Erythroblast (primary cell): Measurements from ENCODE around the gene SMO.

Source experiments
- GATA1 ChIP-seq: IDR thresholded peaks from 2 replicates; pipeline ENCODE4 v1.6.1; 2011; ENCODE audit warnings: low read depth, mild to moderate bottlenecking, control low read depth, low read length, moderate library complexity
- POLR2A ChIP-seq: IDR thresholded peaks from 2 replicates; pipeline ENCODE4 v1.6.1; 2011; ENCODE audit warnings: mild to moderate bottlenecking, low read length

DNA sequence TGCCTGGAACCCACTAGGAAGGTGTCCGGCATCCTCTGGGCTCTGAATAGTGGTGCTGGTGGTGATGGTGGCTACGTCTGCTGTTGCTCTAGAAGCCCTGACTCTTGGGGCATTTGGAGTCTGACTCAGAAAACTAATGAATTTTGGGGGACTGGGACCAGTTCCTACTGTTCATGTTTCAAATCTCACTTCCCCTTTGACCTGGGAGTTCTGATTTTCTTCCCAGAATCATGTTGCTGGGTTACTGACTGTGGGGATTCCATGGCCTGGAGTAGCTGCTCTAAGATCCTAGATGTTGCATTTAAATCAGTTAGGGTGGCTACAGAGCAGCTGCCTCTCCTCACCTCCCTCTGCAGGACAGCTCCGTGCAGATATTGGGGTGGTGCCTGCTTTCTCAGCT is 40.7 kb upstream of the SMO start:
- no peak for TF ChIP-seq POLR2A
- TF ChIP-seq GATA1 = no peak
